H1 (cell line): ENCODE results near the gene KRR1. TPM values are rescaled to one million over a fixed set of nuclear protein-coding genes. Genes with fewer than 3 reads are reported as not detected.

Experiments
- HDAC6 ChIP-seq: IDR thresholded peaks from one replicate; pipeline ENCODE4 v1.7.1; 2012; ENCODE audit warnings: low read depth, mild to moderate bottlenecking, inconsistent platforms, low read length, moderate library complexity
- SIN3A ChIP-seq, 2 experiments: IDR thresholded peaks in 1 of 2; conservative IDR thresholded peaks in 1 of 2; 2 replicates each; pipeline ENCODE4 v1.6.1; 2011 to 2012; ENCODE audit warnings: low read length in 2 of 2, improper control_type of control experiment in 1 of 2, low read depth in 1 of 2, mild to moderate bottlenecking in 1 of 2
- polyA plus RNA-seq, 7 experiments: library from polyadenylated mRNA; depleted of rRNA in 3 of 7; stranded (reverse) in 5 of 7; unstranded in 2 of 7; fragments of >200 nt in 5 of 7; fragments of 200-250 nt in 2 of 7; gene quantifications; 1 replicate in 5 of 7; 2 replicates in 1 of 7; 4 replicates in 1 of 7; pipeline versions ENCODE4 v1.2.1 to v1.2.3, GENCODE V29; 2011 to 2013; ENCODE audit warnings: missing spikeins in 2 of 7, mixed read lengths in 2 of 7
- total RNA-seq: library from RNA; stranded (reverse); fragmentation: NEBNext Ultra II Directional; extraction: Animal tissue kit (Norgen Biotek cat#: 25700); gene quantifications from 2 replicates; pipeline ENCODE4 v1.2.1, GENCODE V29; 2021
- TF ChIP-seq, protein P1 (sequence below): fragments of 300-600 bp; sonication (generic); IDR thresholded peaks from 2 replicates; pipeline ENCODE4 v1.7.1; 2012; ENCODE audit warnings: low read length, moderate library complexity, mild to moderate bottlenecking, inconsistent platforms; ENCODE audit not compliant: insufficient replicate concordance

Gene KRR1
- total and polyA plus RNA-seq, 2 of the 8 experiments (the other 6 are each of a cell fraction or from before 2014, with no cell fraction given): 6.1 to 80.1 TPM

DNA sequence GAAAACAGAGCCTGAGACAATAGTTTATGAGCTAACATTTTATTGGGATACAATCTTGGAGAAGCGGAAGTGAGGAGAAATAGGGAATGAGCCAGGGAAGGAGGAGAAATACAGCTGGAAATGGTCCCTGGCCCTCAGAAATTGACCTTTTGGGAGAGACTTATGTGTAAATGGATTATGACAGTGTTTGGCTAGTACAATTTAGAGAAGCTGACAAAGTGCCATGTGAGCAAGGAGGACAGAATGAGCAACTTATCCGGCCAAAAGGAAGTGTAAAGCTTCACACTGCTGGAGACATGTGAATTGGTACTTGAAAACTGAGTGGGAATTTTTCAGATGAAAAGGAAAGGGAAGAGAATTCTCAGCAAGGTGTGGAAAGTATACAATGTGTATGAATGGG is 28.0 kb downstream of the KRR1 start (continued):
- TF ChIP-seq, protein P1, sequence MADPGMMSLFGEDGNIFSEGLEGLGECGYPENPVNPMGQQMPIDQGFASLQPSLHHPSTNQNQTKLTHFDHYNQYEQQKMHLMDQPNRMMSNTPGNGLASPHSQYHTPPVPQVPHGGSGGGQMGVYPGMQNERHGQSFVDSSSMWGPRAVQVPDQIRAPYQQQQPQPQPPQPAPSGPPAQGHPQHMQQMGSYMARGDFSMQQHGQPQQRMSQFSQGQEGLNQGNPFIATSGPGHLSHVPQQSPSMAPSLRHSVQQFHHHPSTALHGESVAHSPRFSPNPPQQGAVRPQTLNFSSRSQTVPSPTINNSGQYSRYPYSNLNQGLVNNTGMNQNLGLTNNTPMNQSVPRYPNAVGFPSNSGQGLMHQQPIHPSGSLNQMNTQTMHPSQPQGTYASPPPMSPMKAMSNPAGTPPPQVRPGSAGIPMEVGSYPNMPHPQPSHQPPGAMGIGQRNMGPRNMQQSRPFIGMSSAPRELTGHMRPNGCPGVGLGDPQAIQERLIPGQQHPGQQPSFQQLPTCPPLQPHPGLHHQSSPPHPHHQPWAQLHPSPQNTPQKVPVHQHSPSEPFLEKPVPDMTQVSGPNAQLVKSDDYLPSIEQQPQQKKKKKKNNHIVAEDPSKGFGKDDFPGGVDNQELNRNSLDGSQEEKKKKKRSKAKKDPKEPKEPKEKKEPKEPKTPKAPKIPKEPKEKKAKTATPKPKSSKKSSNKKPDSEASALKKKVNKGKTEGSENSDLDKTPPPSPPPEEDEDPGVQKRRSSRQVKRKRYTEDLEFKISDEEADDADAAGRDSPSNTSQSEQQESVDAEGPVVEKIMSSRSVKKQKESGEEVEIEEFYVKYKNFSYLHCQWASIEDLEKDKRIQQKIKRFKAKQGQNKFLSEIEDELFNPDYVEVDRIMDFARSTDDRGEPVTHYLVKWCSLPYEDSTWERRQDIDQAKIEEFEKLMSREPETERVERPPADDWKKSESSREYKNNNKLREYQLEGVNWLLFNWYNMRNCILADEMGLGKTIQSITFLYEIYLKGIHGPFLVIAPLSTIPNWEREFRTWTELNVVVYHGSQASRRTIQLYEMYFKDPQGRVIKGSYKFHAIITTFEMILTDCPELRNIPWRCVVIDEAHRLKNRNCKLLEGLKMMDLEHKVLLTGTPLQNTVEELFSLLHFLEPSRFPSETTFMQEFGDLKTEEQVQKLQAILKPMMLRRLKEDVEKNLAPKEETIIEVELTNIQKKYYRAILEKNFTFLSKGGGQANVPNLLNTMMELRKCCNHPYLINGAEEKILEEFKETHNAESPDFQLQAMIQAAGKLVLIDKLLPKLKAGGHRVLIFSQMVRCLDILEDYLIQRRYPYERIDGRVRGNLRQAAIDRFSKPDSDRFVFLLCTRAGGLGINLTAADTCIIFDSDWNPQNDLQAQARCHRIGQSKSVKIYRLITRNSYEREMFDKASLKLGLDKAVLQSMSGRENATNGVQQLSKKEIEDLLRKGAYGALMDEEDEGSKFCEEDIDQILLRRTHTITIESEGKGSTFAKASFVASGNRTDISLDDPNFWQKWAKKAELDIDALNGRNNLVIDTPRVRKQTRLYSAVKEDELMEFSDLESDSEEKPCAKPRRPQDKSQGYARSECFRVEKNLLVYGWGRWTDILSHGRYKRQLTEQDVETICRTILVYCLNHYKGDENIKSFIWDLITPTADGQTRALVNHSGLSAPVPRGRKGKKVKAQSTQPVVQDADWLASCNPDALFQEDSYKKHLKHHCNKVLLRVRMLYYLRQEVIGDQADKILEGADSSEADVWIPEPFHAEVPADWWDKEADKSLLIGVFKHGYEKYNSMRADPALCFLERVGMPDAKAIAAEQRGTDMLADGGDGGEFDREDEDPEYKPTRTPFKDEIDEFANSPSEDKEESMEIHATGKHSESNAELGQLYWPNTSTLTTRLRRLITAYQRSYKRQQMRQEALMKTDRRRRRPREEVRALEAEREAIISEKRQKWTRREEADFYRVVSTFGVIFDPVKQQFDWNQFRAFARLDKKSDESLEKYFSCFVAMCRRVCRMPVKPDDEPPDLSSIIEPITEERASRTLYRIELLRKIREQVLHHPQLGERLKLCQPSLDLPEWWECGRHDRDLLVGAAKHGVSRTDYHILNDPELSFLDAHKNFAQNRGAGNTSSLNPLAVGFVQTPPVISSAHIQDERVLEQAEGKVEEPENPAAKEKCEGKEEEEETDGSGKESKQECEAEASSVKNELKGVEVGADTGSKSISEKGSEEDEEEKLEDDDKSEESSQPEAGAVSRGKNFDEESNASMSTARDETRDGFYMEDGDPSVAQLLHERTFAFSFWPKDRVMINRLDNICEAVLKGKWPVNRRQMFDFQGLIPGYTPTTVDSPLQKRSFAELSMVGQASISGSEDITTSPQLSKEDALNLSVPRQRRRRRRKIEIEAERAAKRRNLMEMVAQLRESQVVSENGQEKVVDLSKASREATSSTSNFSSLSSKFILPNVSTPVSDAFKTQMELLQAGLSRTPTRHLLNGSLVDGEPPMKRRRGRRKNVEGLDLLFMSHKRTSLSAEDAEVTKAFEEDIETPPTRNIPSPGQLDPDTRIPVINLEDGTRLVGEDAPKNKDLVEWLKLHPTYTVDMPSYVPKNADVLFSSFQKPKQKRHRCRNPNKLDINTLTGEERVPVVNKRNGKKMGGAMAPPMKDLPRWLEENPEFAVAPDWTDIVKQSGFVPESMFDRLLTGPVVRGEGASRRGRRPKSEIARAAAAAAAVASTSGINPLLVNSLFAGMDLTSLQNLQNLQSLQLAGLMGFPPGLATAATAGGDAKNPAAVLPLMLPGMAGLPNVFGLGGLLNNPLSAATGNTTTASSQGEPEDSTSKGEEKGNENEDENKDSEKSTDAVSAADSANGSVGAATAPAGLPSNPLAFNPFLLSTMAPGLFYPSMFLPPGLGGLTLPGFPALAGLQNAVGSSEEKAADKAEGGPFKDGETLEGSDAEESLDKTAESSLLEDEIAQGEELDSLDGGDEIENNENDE: no peak
- TF ChIP-seq HDAC6 (no peak), SIN3A (conservative IDR thresholded peaks at IDR 0.05 in 1 of 2, IDR thresholded peaks at IDR 0.05 in 1 of 2; ENCODE audit: low read depth in 1 of 2, low read length in 2 of 2) (no peak)
